GM12875 (cell line): ENCODE measurements around the gene FAM240A.
A peak's percentile ranks its signal among the peaks of the same experiment; 100 is the strongest.

Experiments used
- H3K4me3 ChIP-seq: one replicate; pipeline ENCODE4 v1.5.1; 2011; ENCODE audit warnings: low read depth, low read length, control low read depth
- TF ChIP-seq, protein P1 (sequence below): IDR thresholded peaks from 2 replicates; pipeline ENCODE4 v1.5.1; 2011; ENCODE audit warnings: low read depth, mild to moderate bottlenecking, control low read depth, inconsistent platforms, low read length, moderate library complexity, borderline replicate concordance; ENCODE audit not compliant: insufficient read depth

The FAM240A gene

DNA sequence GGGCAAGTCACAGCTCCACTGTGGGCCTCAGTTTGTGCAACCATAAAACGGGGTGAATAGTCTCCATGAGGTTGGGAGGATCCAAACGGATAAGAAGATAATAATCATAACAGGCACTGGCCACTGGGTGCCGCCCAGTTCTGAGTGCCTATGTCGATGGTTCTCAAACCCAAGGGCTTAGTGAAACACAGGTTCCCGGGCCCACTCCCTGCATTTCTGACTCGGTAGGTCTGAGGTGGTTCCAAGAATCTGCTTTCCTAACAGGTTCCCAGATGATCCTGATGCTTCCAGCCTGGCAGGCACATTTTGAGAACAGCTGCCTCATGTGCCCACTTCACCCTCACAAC lies 60.0 kb downstream of the FAM240A start:
- TF ChIP-seq, protein P1, sequence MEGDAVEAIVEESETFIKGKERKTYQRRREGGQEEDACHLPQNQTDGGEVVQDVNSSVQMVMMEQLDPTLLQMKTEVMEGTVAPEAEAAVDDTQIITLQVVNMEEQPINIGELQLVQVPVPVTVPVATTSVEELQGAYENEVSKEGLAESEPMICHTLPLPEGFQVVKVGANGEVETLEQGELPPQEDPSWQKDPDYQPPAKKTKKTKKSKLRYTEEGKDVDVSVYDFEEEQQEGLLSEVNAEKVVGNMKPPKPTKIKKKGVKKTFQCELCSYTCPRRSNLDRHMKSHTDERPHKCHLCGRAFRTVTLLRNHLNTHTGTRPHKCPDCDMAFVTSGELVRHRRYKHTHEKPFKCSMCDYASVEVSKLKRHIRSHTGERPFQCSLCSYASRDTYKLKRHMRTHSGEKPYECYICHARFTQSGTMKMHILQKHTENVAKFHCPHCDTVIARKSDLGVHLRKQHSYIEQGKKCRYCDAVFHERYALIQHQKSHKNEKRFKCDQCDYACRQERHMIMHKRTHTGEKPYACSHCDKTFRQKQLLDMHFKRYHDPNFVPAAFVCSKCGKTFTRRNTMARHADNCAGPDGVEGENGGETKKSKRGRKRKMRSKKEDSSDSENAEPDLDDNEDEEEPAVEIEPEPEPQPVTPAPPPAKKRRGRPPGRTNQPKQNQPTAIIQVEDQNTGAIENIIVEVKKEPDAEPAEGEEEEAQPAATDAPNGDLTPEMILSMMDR, result no peak

DNA sequence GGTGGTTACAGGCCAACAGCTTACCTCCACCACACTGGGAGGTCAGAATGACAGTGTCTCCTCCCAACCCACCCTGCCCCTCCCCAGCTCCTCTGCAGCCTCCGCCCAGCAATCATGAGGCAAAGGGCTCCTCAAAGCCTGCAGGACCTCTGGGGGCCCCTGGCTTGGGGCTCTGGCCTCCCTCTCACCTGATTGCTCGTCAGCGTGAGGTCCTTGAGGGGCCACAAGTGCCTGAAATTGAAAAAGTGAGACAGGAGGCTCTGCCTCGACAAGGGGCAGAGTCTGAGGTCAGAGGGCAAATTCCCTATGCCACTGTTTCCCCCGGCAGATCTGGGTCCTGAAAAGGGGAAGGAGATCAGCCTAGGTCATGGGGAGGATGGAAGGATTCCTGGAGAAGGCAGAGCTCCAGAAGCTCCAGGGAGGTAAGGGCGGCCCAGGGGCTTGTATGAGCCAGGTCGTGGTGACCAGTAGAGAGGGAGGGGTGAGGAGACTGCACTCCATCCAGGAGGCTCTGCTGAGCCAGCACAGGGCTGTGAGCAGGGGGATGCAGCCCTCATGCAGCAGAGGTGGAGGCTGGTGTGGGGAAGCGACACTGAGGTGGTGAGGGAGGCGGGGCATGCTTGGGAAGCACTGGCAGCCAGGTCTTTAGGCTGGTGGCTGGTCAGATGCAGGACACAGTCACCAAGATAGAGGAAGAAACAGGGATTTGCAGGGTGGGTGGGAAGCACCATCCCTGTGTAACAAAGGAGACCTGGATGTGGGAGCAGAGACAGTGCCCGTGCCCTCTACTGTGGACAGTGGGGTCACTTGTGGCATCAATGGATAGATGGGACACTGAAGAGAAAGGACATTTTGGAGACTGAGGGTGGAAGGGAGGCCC lies 61.1 kb downstream of the FAM240A start:
- no peak overlapping the region for H3K4me3 ChIP-seq
- TF ChIP-seq, protein P1, result no peak

More for the DNA sequence above, 60.0 kb downstream of the FAM240A start:
- no peak overlapping the region for H3K4me3 ChIP-seq

DNA sequence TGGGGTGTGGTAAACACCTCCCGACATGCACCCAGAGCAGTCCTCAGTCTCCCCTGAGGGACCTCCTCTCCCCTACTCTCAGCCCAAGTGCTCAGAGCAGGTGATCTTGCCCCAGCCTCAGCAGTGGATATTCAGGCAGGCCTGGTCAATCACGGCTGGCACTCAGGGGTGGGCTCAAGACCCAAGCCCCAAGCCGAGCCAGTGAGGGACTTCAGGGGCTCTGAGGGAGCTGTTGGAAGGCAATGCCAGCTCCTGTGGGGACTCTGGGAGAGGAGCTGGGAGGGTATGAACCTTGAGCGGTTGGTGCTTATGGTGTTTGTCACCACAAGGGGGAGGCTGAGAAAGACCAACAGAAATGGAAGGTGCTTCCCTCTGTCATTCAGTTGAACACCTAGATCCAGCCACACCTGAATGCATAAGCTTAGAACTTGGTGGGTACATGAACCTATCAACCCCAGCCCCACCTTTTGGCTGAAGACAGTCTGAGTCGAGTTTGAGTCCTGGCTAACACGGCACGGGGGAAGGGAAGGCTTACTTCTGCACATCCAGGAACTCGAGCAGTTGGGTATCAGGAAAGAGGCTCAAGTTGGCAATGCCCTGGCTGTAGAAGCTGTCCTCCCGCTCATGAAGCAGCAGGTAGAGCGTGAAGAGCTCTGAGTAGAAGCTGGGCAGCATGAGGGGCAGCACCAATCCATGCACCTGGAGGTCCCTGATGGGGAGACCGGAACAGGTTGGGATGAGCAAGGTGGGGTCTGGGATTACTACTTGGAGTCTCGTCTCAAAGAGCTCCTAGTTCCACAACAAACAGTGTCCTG lies 61.9 kb downstream of the FAM240A start:
- no peak overlapping the region for H3K4me3 ChIP-seq
- TF ChIP-seq, protein P1, result peak; percentile 54; the same call in 1 of the 2 replicates

DNA sequence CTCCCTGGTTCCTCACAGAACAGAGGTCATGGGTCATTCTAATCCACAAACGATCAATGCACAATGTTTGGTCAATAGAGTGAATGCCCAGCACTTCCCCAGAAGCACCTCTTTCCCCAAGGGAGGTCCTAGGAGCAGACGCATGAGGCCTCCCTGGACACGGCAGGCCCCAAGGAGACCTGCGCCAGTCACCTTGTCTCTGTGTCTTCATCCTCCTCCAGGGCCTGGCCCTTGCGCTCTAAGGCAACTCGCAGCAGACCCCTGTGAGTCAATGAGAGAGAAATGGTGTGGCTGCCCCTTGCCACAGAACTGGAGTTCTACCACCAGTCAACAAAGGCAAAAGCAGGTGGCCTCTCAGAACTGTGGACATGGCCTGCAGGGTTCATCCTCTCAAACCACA lies 63.1 kb downstream of the FAM240A start:
- no peak overlapping the region for H3K4me3 ChIP-seq
- TF ChIP-seq, protein P1, result no peak
